MCF 10A (cell line): ENCODE measurements around the gene FHOD1. TPM values are rescaled to one million over a fixed set of nuclear protein-coding genes. Genes with fewer than 3 reads are reported as not detected.

Experiments used
- BruUV-seq: library from RNA; stranded (reverse); fragments of 400-500 nt; replicated peaks from 2 replicates; lab custom pipeline; 2021; lab: Mats Ljungman, UMichigan
- CTCF ChIA-PET: fragments of 300-600 bp; sonication (Branson Sonifier 250); formaldehyde crosslinking; extraction: SDS; loops from one replicate; lab custom pipeline; 2021; ENCODE audit warnings: antibody characterized with exemption, inconsistent platforms; lab: Yijun Ruan, JAX
- POLR2A ChIA-PET: fragments of 300-600, 350-650 bp; sonication (Branson Sonifier 250); formaldehyde crosslinking; extraction: SDS; loops from one replicate; lab custom pipeline; 2020; ENCODE audit warnings: antibody characterized with exemption, inconsistent platforms; lab: Yijun Ruan, JAX
- DNase-seq: peaks from one replicate; pipeline ENCODE4 v3.0.0-alpha.2; 2018; ENCODE audit not compliant: unreplicated experiment
- H3K27ac Mint-ChIP-seq: one replicate; pipeline ENCODE4 v1.8.0; 2022; ENCODE audit warnings: mild to moderate bottlenecking, low read depth, mixed read lengths; ENCODE audit not compliant: unreplicated experiment
- H3K27me3 Mint-ChIP-seq: one replicate; pipeline ENCODE4 v1.8.0; 2022; ENCODE audit warnings: mixed read lengths; ENCODE audit not compliant: insufficient read depth, unreplicated experiment
- H3K36me3 Mint-ChIP-seq: one replicate; pipeline ENCODE4 v1.8.0; 2022; ENCODE audit warnings: mild to moderate bottlenecking, moderate library complexity, mixed read lengths; ENCODE audit not compliant: insufficient read depth, unreplicated experiment
- H3K4me1 Mint-ChIP-seq: one replicate; pipeline ENCODE4 v1.8.0; 2022; ENCODE audit warnings: mixed read lengths; ENCODE audit not compliant: insufficient read depth, unreplicated experiment
- H3K4me3 Mint-ChIP-seq: one replicate; pipeline ENCODE4 v1.8.0; 2022; ENCODE audit warnings: mild to moderate bottlenecking, moderate library complexity, mixed read lengths; ENCODE audit not compliant: unreplicated experiment
- H3K9me3 Mint-ChIP-seq: one replicate; pipeline ENCODE4 v1.8.0; 2022; ENCODE audit warnings: mixed read lengths; ENCODE audit not compliant: unreplicated experiment
- intact Hi-C: fragments of 100-400 bp; cut with micrococcal nuclease; formaldehyde crosslinking; loops from 2 replicates; pipeline ENCODE4 v1.14.1; 2022
- total RNA-seq: library from RNA; stranded (reverse); gene quantifications from 2 replicates; pipeline ENCODE4 v1.2.3, GENCODE V29; 2022
- TF ChIP-seq, protein P1 (sequence below): fragments of 200-600 bp; IDR thresholded peaks from one replicate; pipeline ENCODE4 v1.8.0; 2022; ENCODE audit warnings: antibody characterized with exemption, mild to moderate bottlenecking; ENCODE audit not compliant: unreplicated experiment

Gene FHOD1
- total RNA-seq, 1 experiment from 2014 or later, result 14.7 TPM

DNA sequence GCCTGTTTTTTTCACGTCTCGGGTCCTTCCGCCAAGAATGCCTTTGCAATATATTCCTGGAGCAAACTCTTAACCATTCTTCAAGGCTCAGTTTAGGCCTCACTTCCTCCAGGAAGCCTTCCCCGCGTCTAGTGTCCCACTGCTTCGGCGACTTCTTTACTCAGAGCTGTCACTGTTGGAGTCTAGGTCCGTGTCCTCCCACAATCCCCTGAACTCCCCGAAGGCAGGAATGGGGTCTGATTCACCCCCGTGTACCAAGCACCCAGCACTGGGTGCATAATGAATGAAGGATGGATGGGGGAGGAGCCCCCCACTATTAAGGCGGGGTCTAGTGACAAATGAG lies 64.0 kb downstream of the FHOD1 start:
- intact Hi-C loops, result loop anchor here (5.0 kb wide), 1 partner anchor 286 kb away; no protein-coding TSS in a partner anchor
- ChIA-PET CTCF (interaction anchor here (0.6 to 1.9 kb wide), 4 partner anchors 8 to 26 kb away, joined by 3 to 8 read pairs (median 4); partner anchors contain the start of gene ELMO3), POLR2A (interaction anchor here (0.8 to 4.9 kb wide), 12 partner anchors 9 to 128 kb away, joined by 3 to 46 read pairs (median 7); partner anchors contain the start of genes ELMO3, FBXL8, FHOD1 and NOL3)
- no TSS peak for BruUV-seq
- Mint-ChIP-seq H3K27me3 (no peaks in the 10 kb centered on the region), H3K4me1 (peaks cover 13% of the 10 kb centered on the region), H3K27ac (no peak overlapping the region), H3K36me3 (peaks cover 8% of the 10 kb centered on the region), H3K4me3 (no peak overlapping the region), H3K9me3 (no peaks in the 10 kb centered on the region)
- TF ChIP-seq, protein P1, sequence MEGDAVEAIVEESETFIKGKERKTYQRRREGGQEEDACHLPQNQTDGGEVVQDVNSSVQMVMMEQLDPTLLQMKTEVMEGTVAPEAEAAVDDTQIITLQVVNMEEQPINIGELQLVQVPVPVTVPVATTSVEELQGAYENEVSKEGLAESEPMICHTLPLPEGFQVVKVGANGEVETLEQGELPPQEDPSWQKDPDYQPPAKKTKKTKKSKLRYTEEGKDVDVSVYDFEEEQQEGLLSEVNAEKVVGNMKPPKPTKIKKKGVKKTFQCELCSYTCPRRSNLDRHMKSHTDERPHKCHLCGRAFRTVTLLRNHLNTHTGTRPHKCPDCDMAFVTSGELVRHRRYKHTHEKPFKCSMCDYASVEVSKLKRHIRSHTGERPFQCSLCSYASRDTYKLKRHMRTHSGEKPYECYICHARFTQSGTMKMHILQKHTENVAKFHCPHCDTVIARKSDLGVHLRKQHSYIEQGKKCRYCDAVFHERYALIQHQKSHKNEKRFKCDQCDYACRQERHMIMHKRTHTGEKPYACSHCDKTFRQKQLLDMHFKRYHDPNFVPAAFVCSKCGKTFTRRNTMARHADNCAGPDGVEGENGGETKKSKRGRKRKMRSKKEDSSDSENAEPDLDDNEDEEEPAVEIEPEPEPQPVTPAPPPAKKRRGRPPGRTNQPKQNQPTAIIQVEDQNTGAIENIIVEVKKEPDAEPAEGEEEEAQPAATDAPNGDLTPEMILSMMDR, result no peak
- DNase-seq, result no peak

DNA sequence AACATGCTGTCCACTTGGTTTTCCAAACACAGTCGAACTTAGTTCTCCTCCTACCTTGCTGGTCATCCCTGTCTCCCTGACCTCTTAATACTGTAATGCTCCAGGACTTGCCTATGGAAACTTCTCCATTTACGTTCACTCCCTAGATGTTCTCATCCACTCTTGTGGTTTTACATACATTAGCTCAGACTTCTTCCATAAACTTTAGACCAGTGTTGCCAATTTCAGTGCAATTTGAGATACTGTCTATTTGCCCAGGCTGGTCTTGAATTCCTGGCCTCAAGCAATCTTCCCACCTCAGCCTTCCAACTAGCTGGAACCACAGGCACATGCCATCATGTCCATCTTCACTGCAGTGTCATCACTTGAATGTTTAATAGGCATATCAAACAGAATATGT lies 65.0 kb downstream of the FHOD1 start:
- no peak for DNase-seq
- H3K27me3 Mint-ChIP-seq, result no peaks in the 10 kb centered on the region
- H3K4me3 Mint-ChIP-seq, result no peak overlapping the region
- ChIA-PET CTCF (interaction anchor here (0.6 to 2.0 kb wide), 5 partner anchors 9 to 188 kb away, joined by 3 to 10 read pairs (median 4); partner anchors contain the start of genes ELMO3, FBXL8 and TRADD), POLR2A (interaction anchor here (1.3 to 4.9 kb wide), 8 partner anchors 8 to 65 kb away, joined by 4 to 46 read pairs (median 10); partner anchors contain the start of genes ELMO3, FBXL8, FHOD1 and NOL3)
- peaks cover 10% of the 10 kb centered on the region for H3K36me3 Mint-ChIP-seq
- H3K4me1 Mint-ChIP-seq, result peaks cover 20% of the 10 kb centered on the region
- no peaks in the 10 kb centered on the region for H3K9me3 Mint-ChIP-seq
- no peak overlapping the region for H3K27ac Mint-ChIP-seq
- TF ChIP-seq, protein P1, result no peak
- BruUV-seq, result TSS peak; percentile 28
- intact Hi-C loops, result loop anchor here (5.0 kb wide), 1 partner anchor 285 kb away; no protein-coding TSS in a partner anchor

DNA sequence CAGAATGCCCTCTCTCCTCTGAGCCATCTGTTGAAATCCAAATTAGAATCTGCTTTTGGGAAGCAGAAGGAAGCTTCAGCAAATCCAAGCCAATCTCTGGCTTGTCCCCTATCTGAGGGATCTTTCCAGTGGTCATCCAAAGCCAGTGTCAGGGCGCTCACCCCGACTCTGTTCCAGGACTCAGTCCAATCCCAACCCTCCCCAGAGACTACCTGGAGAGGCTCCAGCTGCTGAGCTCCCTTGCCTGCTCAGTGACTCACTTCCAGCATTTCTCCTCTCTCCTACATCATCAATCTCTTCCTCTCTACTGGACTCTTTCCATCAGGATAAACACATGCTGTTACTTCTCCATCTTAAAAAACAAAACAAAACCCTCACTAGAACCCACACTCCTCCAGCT lies 65.9 kb downstream of the FHOD1 start:
- ChIA-PET POLR2A (interaction anchor here (0.6 to 4.9 kb wide), 7 partner anchors 11 to 234 kb away, joined by 3 to 24 read pairs (median 4); partner anchors contain the start of genes E2F4, FBXL8, PHAF1 and TRADD), CTCF (interaction anchor here (2.0 kb wide), 1 partner anchor 21 kb away, joined by 10 read pairs; the partner anchor contains the start of genes FBXL8 and TRADD)
- H3K4me1 Mint-ChIP-seq, result peaks cover 26% of the 10 kb centered on the region
- H3K4me3 Mint-ChIP-seq, result no peak overlapping the region
- TF ChIP-seq, protein P1, result no peak
- DNase-seq, result peak; percentile 74
- BruUV-seq, result no TSS peak
- intact Hi-C loops, result loop anchor here (5.0 kb wide), 1 partner anchor 284 kb away; no protein-coding TSS in a partner anchor
- no peak overlapping the region for H3K27ac Mint-ChIP-seq
- H3K9me3 Mint-ChIP-seq, result no peaks in the 10 kb centered on the region
- H3K27me3 Mint-ChIP-seq, result no peaks in the 10 kb centered on the region
- H3K36me3 Mint-ChIP-seq, result peaks cover 10% of the 10 kb centered on the region

DNA sequence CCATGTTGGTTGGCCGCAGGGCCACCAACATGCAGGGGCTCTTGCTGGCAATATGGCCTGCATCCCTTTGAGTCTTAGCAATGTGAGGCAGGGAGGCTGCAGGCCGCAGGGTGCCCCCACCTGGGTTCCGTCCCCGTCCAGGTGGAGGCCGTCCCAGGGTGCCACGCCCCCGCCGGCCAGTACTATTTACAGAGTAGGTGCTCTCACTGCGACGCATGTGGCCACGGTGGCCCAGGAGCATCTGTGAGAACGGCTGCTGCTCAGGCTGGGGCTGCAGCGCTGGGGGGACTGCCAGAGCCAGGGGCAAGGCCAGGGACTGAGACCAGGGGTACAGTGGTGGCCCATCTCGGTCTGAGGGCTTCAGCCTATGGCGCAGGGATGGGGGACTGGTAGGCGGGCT lies 67.1 kb downstream of the FHOD1 start:
- no TSS peak for BruUV-seq
- Mint-ChIP-seq H3K9me3 (no peaks in the 10 kb centered on the region), H3K36me3 (peaks cover 20% of the 10 kb centered on the region), H3K27ac (no peak overlapping the region), H3K4me1 (peaks cover 33% of the 10 kb centered on the region), H3K4me3 (no peak overlapping the region), H3K27me3 (no peaks in the 10 kb centered on the region)
- DNase-seq, result no peak
- CTCF ChIA-PET, result interaction anchor here (2.0 kb wide), 1 partner anchor 19 kb away, joined by 10 read pairs; the partner anchor contains the start of genes FBXL8 and TRADD
- POLR2A ChIA-PET, result interaction anchor here (1.1 kb wide), 1 partner anchor 152 kb away, joined by 3 read pairs; no protein-coding TSS in a partner anchor
- intact Hi-C loops, result loop anchor here (5.0 kb wide), 1 partner anchor 283 kb away; no protein-coding TSS in a partner anchor
- TF ChIP-seq, protein P1, result no peak
